MM.1S (cell line): Measurements from ENCODE around the gene RAB11FIP4.

Experiments
- DNase-seq: peaks from one replicate; pipeline ENCODE4 v3.0.0-alpha.2; 2015
- H2AFZ ChIP-seq: fragments of 300-600 bp; sonication (generic); 2 replicates; pipeline ENCODE4 v1.6.0; 2016; ENCODE audit warnings: antibody characterized with exemption, low read length
- H3F3A ChIP-seq: fragments of 300-600 bp; sonication (generic); 2 replicates; pipeline ENCODE4 v1.6.1; 2016; ENCODE audit warnings: mild to moderate bottlenecking, antibody characterized with exemption, low read length, moderate library complexity, mixed read lengths; ENCODE audit not compliant: insufficient read depth
- H3K27ac ChIP-seq: fragments of 300-600 bp; sonication (generic); 2 replicates; pipeline ENCODE4 v1.5.1; 2016; ENCODE audit warnings: mild to moderate bottlenecking, low read length
- H3K27me3 ChIP-seq: fragments of 300-600 bp; sonication (generic); replicated peaks from 2 replicates; pipeline ENCODE4 v1.6.0; 2016; ENCODE audit warnings: low read length; ENCODE audit not compliant: insufficient read depth
- H3K36me3 ChIP-seq: fragments of 300-600 bp; sonication (generic); replicated peaks from 2 replicates; pipeline ENCODE4 v1.6.1; 2016; ENCODE audit warnings: mild to moderate bottlenecking, low read length, mixed read lengths; ENCODE audit not compliant: insufficient read depth
- H3K4me1 ChIP-seq: fragments of 300-600 bp; sonication (generic); 2 replicates; pipeline ENCODE4 v1.6.1; 2016; ENCODE audit warnings: low read length, mixed read lengths
- H3K4me2 ChIP-seq: fragments of 300-600 bp; sonication (generic); 2 replicates; pipeline ENCODE4 v1.6.0; 2016; ENCODE audit warnings: low read depth, low read length
- H3K4me3 ChIP-seq: fragments of 300-600 bp; sonication (generic); 2 replicates; pipeline ENCODE4 v1.5.1; 2016; ENCODE audit warnings: low read length, mixed read lengths
- H3K79me2 ChIP-seq: fragments of 300-600 bp; sonication (generic); 2 replicates; pipeline ENCODE4 v1.6.1; 2016; ENCODE audit warnings: mixed run types, low read length, mixed read lengths
- H3K9ac ChIP-seq: fragments of 300-600 bp; sonication (generic); 2 replicates; pipeline ENCODE4 v1.6.1; 2016; ENCODE audit warnings: low read length, mixed read lengths
- H3K9me2 ChIP-seq: fragments of 300-600 bp; sonication (generic); replicated peaks from 2 replicates; pipeline ENCODE4 v1.6.1; 2016; ENCODE audit warnings: mild to moderate bottlenecking, low read length, mixed read lengths; ENCODE audit not compliant: insufficient read depth
- H3K9me3 ChIP-seq: fragments of 300-600 bp; sonication (generic); replicated peaks from 2 replicates; pipeline ENCODE4 v1.6.1; 2016; ENCODE audit warnings: mild to moderate bottlenecking, low read length, mixed read lengths; ENCODE audit not compliant: insufficient read depth
- H4K20me1 ChIP-seq: fragments of 300-600 bp; sonication (generic); 2 replicates; pipeline ENCODE4 v1.6.1; 2016; ENCODE audit warnings: mild to moderate bottlenecking, low read length, moderate library complexity, mixed read lengths; ENCODE audit not compliant: insufficient read depth
- CTCF ChIP-seq: fragments of 300-600 bp; sonication (generic); IDR thresholded peaks from 2 replicates; pipeline ENCODE4 v1.5.1; 2016; ENCODE audit warnings: antibody characterized with exemption, low read length, mixed read lengths
- EZH2 ChIP-seq: fragments of 300-600 bp; sonication (generic); optimal IDR thresholded peaks from 2 replicates; pipeline ENCODE3; 2017; ENCODE audit warnings: low read depth, mild to moderate bottlenecking, antibody characterized with exemption, low read length, mixed read lengths
- EZH2phosphoT487 ChIP-seq: fragments of 300-600 bp; sonication (generic); IDR thresholded peaks from 2 replicates; pipeline ENCODE4 v1.6.1; 2018; ENCODE audit warnings: antibody characterized with exemption, low read length

The RAB11FIP4 gene

DNA sequence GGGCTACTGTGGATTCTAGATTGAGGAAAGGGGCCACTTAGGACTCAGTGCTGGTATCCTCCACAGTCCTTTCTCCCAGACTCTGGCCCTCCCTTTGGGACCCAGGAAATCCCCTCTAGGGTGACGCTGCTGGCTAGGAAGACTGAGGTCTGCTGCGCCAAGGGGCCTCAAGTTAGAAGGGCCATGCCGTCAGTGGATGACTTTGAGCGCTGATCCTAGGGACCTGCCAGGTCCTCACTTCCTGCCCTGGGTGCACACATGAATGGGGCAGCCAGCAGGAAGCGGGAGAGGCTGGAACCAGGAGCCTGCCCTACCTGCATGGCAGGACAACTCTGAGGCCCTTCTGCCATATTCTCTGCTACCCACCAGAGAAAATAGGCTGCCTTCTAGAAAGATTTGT is 145.0 kb downstream of the RAB11FIP4 start:
- no peaks in the 10 kb centered on the region for H4K20me1 ChIP-seq
- DNase-seq = no peak
- H3K36me3 ChIP-seq = no peaks in the 10 kb centered on the region
- H3K9me2 ChIP-seq = no peaks in the 10 kb centered on the region
- H3K4me1 ChIP-seq = peaks cover 22% of the 10 kb centered on the region
- H3F3A ChIP-seq = peaks cover 20% of the 10 kb centered on the region
- H3K4me2 ChIP-seq = peak overlapping the region; percentile 76; the same call in 1 of the 2 replicates
- no peaks in the 10 kb centered on the region for H3K79me2 ChIP-seq
- H3K27me3 ChIP-seq = no peaks in the 10 kb centered on the region
- peak overlapping the region; percentile 44; the same call in 1 of the 2 replicates for H3K9ac ChIP-seq
- no peaks in the 10 kb centered on the region for H3K9me3 ChIP-seq
- peak overlapping the region; percentile 86; the same call in 1 of the 2 replicates for H3K27ac ChIP-seq
- H3K4me3 ChIP-seq = no peak overlapping the region
- H2AFZ ChIP-seq = peak overlapping the region; percentile 74
- TF ChIP-seq EZH2 = no peak
- TF ChIP-seq CTCF = no peak
- no peak for TF ChIP-seq EZH2phosphoT487

GRCh38 chr17:31537565-31538011 is 146.1 kb downstream of the RAB11FIP4 start:
- Histone ChIP-seq H3F3A (peaks cover 20% of the 10 kb centered on the region), H3K27ac (no peak overlapping the region), H3K4me3 (no peak overlapping the region), H3K4me2 (no peak overlapping the region), H4K20me1 (no peaks in the 10 kb centered on the region), H3K9me3 (no peaks in the 10 kb centered on the region), H3K4me1 (peaks cover 22% of the 10 kb centered on the region), H3K79me2 (no peaks in the 10 kb centered on the region), H3K9me2 (no peaks in the 10 kb centered on the region), H3K9ac (no peak overlapping the region), H3K27me3 (no peaks in the 10 kb centered on the region), H2AFZ (no peak overlapping the region), H3K36me3 (no peaks in the 10 kb centered on the region)
- TF ChIP-seq CTCF = no peak
- TF ChIP-seq EZH2 = no peak
- no peak for TF ChIP-seq EZH2phosphoT487
- DNase-seq = no peak

DNA sequence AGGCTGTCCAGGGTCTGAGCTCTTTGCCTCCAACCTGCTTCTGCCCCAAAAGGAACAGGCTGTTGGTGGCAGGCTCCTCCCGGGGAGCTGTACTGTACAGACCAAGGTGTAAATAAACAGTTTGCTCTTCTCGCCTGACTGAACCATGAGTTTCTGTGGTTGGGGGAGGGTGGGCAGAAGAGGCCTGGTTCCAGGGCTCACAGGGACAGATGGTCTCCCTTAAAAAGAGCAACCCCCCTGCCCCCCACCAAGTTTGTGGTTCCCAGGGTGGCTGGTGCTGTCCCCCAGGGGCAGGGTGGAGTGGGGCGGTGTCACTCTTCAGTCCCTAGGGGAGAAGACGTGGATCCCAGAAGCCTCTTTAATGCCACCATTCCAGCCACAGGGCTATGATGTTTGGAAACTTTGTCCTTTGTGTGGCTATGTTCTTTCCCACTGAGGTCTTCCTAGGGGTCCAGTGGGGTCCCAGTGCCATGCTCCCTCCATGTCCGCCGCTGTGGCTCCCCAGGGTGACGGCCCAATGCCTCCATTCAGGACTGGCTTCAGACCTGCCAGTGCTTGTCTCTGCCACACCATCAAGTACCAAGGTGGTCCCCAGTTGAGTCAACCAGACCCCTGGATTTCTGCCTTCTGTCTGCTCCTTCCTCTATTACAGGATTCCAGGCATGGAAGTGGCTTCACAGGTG is 146.7 kb downstream of the RAB11FIP4 start:
- H3K27ac ChIP-seq = no peak overlapping the region
- peaks cover 22% of the 10 kb centered on the region for H3K4me1 ChIP-seq
- H2AFZ ChIP-seq = no peak overlapping the region
- H3F3A ChIP-seq = peaks cover 20% of the 10 kb centered on the region
- H3K9me2 ChIP-seq = no peaks in the 10 kb centered on the region
- H3K4me3 ChIP-seq = no peak overlapping the region
- H3K79me2 ChIP-seq = no peaks in the 10 kb centered on the region
- H3K9me3 ChIP-seq = no peaks in the 10 kb centered on the region
- no peak overlapping the region for H3K4me2 ChIP-seq
- no peaks in the 10 kb centered on the region for H4K20me1 ChIP-seq
- H3K36me3 ChIP-seq = no peaks in the 10 kb centered on the region
- no peak overlapping the region for H3K9ac ChIP-seq
- H3K27me3 ChIP-seq = no peaks in the 10 kb centered on the region
- no peak for DNase-seq
- no peak for TF ChIP-seq EZH2
- TF ChIP-seq EZH2phosphoT487 = no peak
- TF ChIP-seq CTCF = no peak
